Parathyroid adenoma (tissue), 2 donors: ENCODE measurements around the gene AIMP1.
"Not testable (repeated sequence)": the region's sequence is repeated elsewhere in the genome, so short reads cannot be mapped to it uniquely, and the experiment has no call there.

Source experiments
- H2AFZ ChIP-seq: fragments of 300-600 bp; sonication (generic); one replicate; pipeline ENCODE4 v1.7.0; 2017; ENCODE audit warnings: antibody characterized with exemption, mild to moderate bottlenecking
- H3K27ac ChIP-seq: fragments of 300-600 bp; sonication (generic); one replicate; pipeline ENCODE4 v1.7.0; 2017
- H3K27me3 ChIP-seq: fragments of 300-600 bp; sonication (generic); one replicate; pipeline ENCODE4 v1.7.0; 2017; ENCODE audit warnings: low read length; ENCODE audit not compliant: control insufficient read depth, insufficient read depth
- H3K36me3 ChIP-seq: fragments of 300-600 bp; sonication (generic); one replicate; pipeline ENCODE4 v1.7.0; 2017; ENCODE audit warnings: low read length; ENCODE audit not compliant: control insufficient read depth, insufficient read depth
- H3K4me1 ChIP-seq: fragments of 300-600 bp; sonication (generic); one replicate; pipeline ENCODE4 v1.7.0; 2017; ENCODE audit warnings: control low read depth
- H3K4me2 ChIP-seq: fragments of 300-600 bp; sonication (generic); one replicate; pipeline ENCODE4 v1.7.0; 2017; ENCODE audit warnings: low read length
- H3K4me3 ChIP-seq: fragments of 300-600 bp; sonication (generic); one replicate; pipeline ENCODE4 v1.7.0; 2017; ENCODE audit warnings: low read depth, low read length
- H3K79me2 ChIP-seq: fragments of 300-600 bp; sonication (generic); one replicate; pipeline ENCODE4 v1.7.0; 2017; ENCODE audit warnings: control low read depth
- H3K9ac ChIP-seq: fragments of 300-600 bp; sonication (generic); one replicate; pipeline ENCODE4 v1.7.0; 2017; ENCODE audit warnings: mild to moderate bottlenecking
- H3K9me3 ChIP-seq: fragments of 300-600 bp; sonication (generic); one replicate; pipeline ENCODE4 v1.7.0; 2017; ENCODE audit warnings: low read length; ENCODE audit not compliant: control insufficient read depth
- CTCF ChIP-seq: fragments of 300-600 bp; sonication (generic); IDR thresholded peaks from one replicate; pipeline ENCODE4 v1.7.0; 2017; ENCODE audit warnings: antibody characterized with exemption, mild to moderate bottlenecking
- donor health status: primary hyperparathyroidism.

AIMP1 gene

GRCh38 chr4:106395582-106395981, 79.2 kb downstream of the AIMP1 start:
- Histone ChIP-seq H3K9me3 (no peaks in the 10 kb centered on the region), H3K4me3 (no peak overlapping the region), H3K4me2 (no peak overlapping the region), H3K9ac (no peak overlapping the region), H3K27ac (no peak overlapping the region), H3K4me1 (no peaks in the 10 kb centered on the region), H2AFZ (no peak overlapping the region), H3K79me2 (no peaks in the 10 kb centered on the region), H3K36me3 (no peaks in the 10 kb centered on the region), H3K27me3 (no peaks in the 10 kb centered on the region)
- TF ChIP-seq CTCF: no peak

GRCh38 chr4:106398898-106399297, 82.5 kb downstream of the AIMP1 start:
- not testable (repeated sequence) for H3K27me3 ChIP-seq, H3K4me3 ChIP-seq, H3K36me3 ChIP-seq, H3K27ac ChIP-seq, H3K79me2 ChIP-seq, H3K9ac ChIP-seq, H3K9me3 ChIP-seq, H3K4me2 ChIP-seq, H2AFZ ChIP-seq, H3K4me1 ChIP-seq
